GM21723 (cell line): Measurements from ENCODE around the gene LILRB4.
A peak's percentile ranks its signal among the peaks of the same experiment; 100 is the strongest.
"Not testable (repeated sequence)": the region's sequence is repeated elsewhere in the genome, so short reads cannot be mapped to it uniquely, and the experiment has no call there.

Experiments used
- ATAC-seq: cut with Tn5 transposase; IDR thresholded peaks from one replicate; pipeline ENCODE4 v1.9.1; 2021; ENCODE audit warnings: mild to moderate bottlenecking, moderate library complexity; ENCODE audit not compliant: unreplicated experiment

The LILRB4 gene

DNA sequence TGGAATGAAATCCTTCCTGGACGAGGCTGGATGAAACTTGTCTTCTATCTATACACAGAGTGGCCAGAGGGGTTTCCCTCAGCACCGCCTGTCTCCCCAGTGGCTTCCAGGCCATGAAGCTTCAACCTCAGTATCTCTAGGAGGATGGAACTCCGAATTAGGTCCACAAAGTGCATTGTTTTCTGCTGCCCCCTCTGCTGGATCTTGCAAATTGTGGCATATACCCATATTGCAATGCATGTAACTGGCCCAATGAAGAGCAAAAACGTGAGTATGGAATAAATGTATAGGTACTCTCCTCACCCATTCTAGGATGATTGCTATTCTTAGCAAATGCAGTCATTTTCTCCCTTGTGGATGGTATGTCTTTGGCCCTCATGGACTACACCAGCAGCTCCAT is 14.7 kb upstream of the LILRB4 start:
- ATAC-seq, result no peak

DNA sequence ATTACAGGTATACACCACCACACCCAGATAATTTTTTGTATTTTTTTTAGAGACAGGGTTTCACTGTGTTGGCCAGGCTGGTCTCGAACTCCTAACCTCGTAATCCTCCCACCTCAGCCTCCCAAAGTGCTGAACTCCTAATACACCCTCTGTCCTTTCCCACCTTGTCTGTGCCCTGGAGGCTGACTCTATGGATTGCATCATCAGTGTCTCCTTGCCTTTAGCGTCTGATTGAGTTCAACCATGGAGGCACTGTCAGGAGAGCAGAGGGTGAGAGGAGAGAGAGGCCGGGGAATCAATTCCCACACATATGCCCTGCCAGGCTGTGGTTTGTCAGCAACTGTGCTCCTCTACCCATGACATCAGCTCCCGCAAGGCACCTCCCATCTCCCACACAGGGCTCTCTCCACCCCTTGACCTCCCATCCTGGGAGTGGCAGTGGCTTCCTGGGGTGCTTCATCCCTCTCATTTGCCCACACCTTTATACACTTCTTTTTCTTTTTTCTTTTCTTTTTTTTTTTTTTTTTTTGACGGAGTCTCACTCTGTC is 12.6 kb upstream of the LILRB4 start:
- ATAC-seq, result no peak

DNA sequence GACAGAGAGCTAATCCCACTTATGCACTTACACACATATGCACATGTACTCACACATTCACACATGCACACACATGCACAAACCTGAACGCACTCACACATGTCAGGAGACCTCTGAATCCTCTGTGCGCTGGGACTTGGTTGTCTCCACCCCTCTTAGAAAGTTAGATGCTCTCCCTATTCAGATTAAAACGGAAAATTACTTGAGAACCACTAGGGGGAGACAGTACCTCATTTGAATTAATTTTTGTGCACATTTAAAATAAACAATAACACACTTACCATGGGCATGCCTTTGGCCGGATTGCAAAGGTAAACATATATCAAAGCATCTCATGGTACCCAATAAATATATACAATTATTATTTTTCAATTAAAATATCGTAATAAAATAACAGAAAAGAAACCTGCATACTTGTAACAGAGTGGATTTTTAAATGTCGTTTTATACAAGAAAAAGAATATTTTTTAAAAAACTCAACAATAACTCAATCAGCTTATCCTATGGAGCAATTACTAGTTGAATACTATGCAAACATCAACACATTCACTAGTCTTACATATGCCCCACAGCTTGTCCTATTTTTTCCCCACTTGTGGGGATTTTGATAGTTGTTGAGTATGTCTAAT is 9.5 kb upstream of the LILRB4 start:
- no peak for ATAC-seq

DNA sequence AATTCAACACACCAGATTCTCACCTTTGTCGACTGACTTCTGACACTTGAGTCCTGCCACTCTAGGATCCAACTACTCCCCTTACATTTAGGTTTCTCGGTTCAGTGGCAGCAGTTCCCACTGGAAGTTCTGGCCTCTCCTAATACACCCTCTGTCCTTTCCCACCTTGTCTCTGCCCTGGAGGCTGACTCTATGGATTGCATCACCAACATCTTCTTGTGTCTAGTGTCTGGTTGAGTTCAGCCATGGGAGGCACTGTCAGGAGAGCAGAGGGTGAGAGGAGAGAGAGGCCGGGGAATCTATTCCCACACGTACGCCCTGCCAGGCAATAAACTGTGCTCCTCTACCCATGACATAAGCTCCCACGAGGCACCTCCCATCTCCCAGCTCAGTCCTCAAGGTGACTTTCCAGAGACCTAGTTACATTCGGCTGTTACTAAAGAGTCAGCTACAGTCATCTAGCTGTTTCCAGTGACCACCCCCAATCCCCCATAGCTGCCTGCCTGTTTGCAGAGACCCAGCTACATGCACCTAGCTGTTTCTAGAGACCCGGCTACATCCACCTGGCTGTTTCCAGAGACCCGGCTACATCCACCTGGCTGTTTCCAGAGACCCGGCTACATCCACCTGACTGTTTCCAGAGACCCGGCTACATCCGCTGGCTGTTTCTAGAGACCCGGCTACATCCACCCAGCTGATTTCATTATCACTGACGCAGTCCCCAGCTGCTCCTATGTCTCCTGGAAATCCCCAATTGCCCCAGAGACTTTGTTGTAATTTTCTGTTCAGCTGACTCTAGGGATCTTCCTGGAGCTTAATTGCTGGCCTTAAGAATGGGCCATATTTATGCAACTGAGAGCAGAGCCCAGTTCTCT is 8.1 kb upstream of the LILRB4 start:
- no peak for ATAC-seq

DNA sequence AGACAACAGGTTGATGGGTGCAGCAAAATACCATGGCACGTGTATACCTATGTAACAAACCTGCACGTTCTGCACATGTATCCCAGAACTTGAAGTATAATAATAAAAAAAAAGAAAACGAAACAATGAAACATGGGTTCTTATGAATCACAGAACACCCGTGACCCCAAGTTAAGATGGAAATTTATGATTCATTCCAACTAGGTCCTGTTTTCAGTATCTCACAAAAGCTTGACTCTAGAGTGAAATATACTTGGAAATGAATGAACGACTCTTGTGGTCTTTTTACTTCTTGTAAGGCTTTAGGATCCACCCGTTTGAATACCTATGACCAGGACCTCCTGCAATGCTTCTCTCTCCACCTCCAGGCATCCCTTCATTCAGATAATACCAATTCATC is 3.5 kb upstream of the LILRB4 start:
- no peak for ATAC-seq

DNA sequence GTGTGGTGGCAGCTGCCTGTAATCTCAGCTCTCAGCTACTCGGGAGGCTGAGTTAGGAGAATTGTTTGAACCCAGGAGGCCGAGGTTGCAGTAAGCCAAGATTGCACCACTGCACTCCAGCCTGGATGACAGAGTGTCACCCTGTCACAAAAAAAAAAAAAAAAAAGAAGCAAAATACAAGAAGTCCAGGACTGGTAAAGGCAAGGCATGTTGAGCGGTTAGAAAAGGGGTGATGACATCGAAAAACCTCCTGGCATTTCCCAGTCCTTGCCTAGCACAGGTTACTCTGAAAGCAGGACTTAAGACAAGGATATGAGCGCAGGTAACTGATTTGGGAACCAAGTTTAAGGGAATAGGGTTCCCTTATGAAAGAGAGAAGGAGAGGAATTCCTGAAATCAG is 2.5 kb upstream of the LILRB4 start:
- no peak for ATAC-seq

DNA sequence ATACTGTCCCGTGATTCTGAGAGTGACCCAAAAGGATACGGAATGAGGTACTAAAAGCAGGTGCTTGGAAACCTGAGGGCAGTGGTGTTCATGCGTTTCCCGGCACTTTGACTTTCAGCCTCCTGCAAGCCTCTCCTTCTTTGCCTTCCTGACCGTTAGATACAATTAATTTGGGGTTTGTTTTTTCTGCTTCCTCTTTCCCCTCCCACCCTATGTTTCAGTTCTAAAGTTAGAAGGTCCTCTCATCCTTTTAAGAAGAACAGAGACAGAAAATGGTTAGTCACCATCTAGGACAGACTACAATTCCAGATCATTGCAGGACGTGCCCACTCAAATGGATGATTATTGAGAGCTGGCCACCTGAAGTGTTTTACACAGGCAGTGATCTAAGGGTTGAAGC is 1.8 kb upstream of the LILRB4 start:
- ATAC-seq, result peak; percentile 59

DNA sequence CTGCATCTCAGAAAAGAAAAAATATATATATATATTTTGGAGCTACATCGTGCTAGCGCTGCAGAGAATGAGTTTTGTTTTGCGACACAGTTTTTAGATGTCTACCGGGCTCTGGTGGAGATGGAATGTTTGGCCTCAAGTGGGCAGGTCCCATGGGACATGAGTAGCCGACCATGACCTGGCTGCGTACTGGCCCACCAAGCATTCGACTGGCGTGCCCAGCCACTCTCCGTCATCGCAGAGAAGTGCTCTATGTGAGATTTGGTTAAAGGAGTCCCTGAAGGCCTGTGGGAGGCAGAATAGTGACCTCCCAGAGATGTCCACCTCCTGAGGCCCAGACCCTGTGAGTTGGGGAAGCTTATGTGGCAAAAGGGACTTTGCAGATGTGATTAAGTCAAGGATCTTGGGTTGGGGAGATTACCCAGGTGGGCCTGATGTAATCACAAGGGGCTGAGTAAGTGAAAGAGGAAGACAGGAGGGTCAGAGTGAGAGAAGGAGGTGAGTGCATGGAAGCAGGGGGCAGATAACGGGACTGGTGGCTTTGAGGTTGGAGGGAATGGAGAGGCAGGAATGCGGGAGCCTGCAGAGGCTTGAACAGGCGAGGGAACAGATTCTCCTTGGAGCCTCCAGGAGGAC is 821 bp upstream of the LILRB4 start:
- ATAC-seq, result no peak

DNA sequence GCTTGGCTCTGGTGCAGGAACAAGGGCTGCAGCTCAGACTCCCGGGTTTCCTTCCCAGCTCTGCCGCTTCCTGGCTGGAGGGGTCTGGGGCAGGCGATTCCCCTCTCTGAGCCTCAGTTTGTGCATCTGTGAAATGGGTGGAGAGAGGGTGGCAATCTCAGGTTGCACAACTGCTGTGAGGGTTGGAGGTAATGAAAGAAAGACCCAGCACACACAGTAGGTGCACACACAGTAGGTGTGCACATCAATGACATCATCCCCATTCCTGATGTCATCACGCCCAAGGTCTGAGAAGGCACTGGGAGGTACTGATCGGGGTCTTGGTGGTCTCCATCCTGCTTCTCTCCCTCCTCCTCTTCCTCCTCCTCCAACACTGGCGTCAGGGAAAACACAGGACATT is 2.7 kb downstream of the LILRB4 start:
- ATAC-seq, result no peak

DNA sequence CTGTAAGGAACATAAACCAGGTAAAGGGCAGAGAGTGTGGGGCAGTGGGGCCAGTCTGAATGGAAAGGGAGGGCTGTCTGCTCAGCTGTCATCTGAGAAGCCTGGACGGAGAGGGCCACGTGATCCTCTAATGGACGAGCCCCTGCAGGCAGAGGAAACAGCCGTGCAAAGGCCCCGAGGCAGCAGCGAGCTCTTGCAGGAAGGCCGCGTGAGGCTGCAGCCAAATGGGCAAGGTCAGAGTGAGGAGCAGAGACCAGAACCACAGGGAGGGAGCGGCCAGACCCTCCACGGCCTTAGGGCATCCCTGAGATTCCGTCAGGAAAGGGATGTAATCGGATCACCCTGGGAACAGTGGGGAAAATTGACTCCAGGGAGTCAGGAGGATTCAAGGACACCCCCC is 4.4 kb downstream of the LILRB4 start:
- ATAC-seq, result no peak

DNA sequence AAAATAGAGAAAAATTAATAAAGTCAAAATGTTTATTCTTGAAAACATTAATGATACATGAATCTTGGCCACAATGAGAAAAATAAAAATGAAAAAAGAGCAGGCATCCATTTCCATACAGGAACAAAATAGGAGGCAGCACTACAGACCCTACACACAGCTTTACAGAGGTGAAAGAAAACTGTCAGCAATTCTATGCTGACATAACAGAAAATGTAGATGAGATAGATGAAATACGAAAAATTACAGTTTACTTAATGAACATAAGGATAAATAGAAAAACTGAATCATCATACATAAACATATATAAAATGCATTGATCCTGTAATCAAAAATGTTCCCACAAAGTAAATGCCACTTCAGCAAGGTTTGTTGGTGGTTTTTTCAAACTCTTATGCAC is 5.6 kb downstream of the LILRB4 start:
- ATAC-seq, result no peak

DNA sequence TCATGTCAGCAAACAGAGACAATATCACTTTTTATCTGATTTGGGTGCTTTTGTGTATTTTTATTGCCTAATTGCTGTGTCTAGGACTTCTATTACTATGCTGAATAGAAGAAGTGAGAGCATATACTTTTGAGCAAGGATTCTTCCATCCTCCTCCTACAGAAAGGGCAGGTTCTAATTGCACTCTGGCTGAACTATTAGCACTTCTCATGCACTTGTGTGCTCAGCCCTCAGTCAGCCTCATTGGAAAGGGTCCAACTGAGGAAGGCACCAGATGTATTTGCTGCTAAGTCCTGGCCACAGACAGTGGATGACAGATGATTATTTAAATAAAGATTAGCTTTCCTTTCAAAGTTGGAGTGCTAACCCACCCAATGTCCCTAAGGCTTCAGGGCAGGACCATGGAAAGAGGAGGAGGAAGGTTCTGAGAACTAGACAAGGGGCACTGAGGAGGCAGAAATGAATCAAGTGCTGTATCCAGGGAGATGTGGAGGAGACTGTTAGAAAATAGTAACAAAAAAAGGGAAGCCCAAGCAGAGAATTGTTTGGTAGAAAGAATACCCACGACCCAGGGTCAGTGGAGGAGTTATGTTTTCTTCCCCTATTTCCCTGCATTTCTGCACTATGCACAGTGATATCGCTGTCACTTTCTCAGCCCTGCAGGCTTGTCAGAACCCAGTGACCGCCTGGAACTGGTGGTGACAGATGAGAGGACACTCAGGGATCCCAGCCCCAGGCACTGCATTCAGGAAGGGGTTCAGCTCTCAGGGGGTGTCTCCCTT is 8.0 kb downstream of the LILRB4 start:
- ATAC-seq, result no peak

DNA sequence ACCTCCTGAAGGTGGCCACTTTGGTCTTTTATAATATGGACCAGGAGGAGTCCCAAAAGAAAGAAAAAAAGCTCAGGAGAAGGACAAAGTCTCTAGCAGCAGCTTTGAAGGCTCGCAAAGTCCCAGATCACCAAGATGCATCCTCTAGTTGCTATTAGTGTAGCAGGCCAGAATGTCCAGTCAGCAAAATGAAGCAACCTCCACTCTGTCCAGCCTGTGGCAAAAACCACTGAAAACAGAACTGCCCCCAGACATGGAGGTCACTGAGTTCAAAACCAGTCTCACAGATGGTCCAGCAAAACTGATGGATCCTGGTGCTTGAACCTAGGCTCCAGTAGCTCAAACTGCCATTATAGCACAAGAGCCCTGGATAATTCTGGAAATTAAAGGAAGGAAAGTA is 10.4 kb downstream of the LILRB4 start:
- ATAC-seq, result no peak

DNA sequence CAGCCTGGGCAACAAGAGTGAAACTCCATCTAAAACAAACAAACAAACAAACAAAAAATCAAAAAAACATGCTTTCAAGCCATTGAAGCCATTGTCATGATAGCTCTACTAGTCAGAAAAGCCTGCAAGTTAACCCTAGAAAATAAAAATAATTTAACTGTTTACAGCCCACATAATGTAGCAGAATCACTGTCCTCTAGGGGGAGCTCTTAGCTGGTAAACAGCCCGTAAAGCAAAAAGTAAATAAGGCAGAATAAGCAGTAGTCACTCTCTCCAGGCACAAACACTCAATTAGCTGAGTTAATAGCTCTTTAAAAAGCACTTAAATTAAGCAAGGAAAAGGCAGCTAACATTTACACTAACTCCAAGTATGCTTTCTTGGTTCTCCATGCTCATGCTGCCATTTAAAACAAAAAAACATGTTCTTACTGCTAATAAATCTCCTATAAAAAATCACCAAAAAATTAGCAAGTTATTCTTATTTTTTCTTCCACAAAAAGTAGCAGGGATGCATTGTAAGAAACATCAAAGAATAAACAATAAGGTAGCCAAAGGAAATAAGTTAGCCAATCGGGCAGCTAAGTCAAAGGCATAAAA is 11.3 kb downstream of the LILRB4 start:
- no peak for ATAC-seq

DNA sequence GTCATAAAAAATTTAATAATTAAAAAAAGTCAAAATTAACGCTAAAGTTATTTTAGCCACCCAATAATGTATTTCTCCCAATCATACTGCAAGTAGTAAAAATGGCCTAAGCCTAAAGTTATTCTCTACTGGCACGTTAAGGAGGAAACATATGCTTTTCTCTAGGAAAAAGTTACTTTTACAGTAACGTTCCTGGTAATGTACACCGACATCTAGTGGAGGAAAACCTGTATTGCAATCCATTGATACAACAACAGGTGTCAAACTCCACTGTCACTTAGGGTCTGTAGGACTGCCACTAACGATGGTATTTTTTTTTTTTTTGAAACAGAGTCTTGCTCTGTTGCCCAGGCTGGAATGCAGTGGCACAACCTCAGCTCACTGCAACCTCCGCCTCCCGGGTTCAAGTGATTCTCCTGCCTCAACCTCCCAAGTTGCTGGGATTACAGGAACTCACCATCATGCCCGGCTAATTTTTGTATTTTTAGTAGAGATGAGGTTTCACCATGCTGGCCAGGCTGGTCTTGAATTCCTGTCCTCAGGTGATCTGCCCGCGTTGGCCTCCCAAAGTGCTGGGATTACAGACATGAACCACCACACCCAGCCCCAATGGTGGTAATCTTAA is 13.5 kb downstream of the LILRB4 start:
- not testable (repeated sequence) for ATAC-seq

DNA sequence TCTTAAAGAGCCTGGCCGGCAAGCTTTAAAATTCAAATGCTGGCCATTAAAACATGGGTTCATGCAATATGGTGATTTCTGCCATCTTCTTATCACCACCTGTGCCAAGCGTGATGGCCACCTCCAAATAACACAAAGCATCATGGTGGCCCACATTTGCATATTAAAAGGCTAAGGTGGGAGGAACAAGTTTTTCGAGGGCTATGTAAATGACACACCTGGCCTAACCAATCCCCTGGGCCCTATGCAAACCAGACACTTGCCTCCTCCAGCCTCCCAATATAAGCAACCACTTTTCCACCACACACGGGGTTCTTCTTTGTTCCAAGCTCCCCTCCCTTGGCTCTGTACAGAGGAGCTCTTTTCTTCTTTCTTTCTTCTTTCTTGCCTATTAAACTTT is 14.4 kb downstream of the LILRB4 start:
- ATAC-seq, result no peak

DNA sequence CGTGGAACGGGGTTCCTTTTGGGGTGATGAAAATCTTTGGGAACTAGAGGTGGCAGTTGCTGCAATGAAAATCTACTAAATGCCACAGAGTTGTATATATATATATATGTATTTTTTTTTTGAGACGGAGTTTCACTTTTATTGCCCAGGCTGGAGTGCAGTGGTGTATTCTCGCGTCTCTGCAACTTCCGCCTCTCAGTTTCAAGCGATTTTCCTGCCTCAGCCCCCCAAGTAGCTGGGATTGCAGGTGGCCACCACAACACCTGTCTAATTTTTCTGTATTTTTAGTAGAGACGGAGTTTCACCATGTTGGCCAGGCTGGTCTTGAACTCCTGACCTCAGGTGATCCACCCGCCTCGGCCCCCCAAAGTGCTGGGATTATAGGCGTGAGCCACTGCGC is 18.8 kb downstream of the LILRB4 start:
- not testable (repeated sequence) for ATAC-seq

DNA sequence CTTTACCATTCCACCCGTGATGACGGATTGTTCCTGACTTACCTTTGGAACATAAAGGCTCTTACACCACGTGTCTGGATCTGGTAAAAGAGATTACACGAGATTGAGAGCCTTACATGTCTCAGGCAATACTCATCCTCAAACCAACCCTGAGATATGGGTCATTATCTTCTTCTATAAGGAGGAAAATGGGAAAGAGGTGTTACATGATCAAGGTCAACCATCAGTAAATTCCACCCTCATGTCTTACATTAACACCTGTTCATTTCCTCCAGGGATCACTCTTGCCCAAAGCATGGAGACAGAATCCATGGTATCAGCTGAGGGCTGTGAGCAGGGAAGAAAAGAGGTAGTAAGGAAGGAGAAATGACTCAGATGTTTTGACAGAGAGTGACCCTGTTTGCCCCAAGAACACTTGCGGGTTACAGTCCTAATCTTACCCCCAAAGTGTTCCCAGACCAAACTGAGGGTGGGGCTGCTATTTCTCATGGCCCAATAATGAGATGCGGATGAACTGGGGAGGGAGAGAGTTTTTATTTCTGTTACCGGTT is 19.6 kb downstream of the LILRB4 start:
- ATAC-seq, result no peak

DNA sequence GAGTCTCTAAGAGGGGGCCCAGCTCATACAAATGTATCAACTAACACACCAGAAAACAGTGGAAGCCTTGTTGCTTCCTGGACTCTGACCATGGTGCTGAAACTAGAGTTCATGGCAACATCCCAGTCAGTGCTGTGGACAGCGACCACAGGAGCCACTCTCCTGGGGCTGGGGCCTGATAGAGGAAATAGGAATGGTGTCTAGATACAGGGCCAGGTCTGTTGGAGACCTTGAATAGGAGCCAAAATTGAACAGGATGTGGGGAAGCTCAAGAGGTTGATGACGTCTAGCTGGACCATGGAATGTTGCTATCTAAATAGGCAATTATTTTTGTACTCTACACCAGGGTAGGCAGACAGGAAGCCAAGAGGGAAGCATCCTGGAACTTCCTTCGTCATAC is 21.7 kb downstream of the LILRB4 start:
- ATAC-seq, result no peak
